GM21360 (cell line): ENCODE results near the gene GOLGA1.

ENCODE experiments used
- ATAC-seq: cut with Tn5 transposase; IDR thresholded peaks from one replicate; pipeline ENCODE4 v1.9.1; 2021; ENCODE audit warnings: mild to moderate bottlenecking, moderate library complexity; ENCODE audit not compliant: unreplicated experiment

The GOLGA1 gene

DNA sequence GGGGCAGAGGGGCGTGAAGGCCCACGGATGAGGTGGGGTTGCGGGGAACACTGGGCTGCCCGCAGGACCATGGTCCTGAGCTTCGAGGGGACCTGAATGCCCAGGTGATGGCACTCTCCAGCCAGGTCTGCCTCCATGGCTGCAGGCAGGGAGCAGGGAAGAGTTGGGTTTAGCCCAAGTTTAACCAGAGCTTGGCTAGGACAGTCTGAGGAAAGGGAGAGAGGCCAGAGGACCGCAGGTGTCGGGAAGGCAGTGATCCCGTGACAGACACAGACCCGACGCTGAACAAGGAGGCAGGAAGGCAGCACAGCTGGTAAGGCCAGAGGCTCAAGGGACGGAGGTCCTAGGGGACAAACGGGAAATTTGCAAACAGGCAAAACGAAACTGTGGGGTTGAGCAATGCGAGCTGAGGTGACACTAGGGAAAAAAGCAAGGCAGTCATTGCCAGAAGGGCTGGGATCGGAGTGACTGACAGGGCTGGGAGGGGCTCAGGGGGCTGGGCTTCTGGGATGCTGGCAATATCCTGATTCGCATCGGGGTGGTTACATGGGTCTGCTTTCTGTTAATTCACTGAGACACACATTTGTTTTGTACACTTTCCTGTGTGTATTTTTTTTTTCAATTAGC is 53.9 kb downstream of the GOLGA1 start:
- no peak for ATAC-seq

DNA sequence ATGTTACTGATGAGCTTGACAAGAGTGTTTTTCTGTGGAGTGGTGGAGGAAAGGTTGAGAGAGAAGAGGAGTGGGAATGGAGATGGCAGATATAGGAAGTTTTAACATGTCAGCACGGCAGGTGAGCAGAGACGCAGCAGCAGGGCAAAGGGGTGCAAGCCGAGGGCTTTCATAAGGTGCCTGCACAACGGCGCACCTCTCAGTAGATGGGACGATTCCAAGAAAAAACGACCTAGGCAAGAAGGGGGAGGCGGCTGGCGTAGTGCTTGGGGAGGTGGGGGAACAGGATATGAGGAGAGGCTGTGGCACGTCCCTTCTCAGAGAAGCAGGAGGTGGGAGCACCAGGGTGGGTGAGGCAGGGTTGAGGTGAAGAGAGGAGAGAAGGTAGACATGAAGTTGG is 54.4 kb downstream of the GOLGA1 start:
- ATAC-seq, result no peak

DNA sequence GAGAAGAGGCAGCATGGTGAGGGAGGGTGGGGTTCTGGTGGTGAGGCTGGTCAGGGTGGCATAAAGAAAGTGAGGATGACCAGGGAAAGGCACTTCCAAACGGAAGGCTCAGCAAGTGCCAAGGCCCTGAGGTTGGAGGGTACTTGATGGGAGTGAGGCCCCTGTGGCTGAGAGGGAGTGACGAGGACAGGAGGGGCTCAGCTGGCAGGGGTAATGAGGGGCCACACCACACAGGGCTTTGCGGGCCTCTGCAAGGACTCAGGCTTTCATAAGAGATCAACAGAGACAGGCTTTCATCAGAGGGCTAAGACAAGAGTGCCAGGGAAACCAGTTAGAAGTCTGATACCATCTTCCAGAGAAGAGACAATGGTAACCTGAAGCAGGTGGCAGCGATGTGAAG is 55.3 kb downstream of the GOLGA1 start:
- no peak for ATAC-seq

DNA sequence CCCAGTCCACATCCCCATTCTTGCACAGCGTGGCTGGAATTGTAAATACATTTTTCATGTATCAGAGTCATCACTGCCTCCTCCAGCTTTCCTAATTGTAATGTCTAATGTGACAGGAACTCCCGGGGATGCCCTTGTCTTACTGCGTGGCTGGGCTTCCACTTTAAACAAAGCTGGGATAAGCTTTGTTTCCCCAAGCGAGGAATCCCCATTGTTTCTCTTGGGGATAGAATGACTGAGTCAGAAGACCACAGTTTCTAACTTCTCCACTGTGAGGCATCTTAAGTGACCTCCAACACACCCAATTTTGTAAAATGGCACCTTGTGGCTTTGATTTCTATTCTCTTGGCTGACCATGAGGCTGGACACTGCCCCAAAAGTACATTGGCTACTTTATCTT is 56.5 kb downstream of the GOLGA1 start:
- ATAC-seq, result no peak

DNA sequence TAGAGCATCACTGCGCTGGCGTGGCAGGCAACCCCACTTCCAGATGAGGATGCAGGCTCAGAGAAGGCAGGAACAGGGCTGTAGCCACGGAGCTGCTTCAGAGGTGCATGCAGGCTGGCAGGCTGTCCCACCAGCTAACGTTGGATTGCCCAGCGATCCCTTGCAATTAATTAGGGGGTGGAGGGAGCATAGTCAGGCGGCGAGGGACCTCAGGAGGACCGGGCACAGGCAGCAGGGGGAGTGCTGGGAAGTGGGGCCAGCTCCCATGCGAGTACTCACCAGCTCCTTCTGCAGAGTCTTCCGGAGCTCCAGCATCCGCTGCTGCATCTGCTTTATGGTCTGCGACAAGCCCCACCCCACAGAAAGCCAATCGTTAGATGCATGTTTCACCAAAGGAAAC is 58.7 kb downstream of the GOLGA1 start:
- ATAC-seq, result no peak

DNA sequence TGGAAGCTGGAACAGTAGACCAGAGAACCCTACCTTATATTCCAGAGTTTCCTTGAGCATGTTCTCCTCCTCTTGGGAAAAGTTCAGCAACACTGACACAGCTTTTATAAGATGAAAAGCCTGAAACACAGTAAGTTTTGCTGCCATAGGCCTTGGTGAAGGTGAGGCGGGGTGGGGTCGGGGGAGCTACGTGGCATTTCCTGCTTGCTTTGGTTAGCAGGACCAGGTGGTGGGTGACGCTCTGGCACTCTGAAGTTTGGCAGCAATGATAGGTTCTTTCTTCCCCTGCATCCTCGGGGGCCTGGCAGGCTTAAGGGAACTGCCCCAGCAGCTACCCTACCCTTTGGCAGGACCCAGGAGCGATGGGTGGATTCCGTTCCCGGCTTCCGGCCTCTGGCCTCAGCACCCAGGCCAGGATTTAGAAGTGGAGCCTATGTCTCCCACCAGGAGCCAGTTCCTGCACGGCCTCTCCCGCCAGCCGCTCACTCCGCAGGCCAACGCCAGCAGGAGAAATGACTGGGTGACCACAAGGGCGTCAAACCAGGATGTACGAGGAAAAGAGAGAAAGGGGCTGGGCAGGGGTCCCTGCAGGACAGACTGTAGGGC is 59.6 kb downstream of the GOLGA1 start:
- no peak for ATAC-seq

DNA sequence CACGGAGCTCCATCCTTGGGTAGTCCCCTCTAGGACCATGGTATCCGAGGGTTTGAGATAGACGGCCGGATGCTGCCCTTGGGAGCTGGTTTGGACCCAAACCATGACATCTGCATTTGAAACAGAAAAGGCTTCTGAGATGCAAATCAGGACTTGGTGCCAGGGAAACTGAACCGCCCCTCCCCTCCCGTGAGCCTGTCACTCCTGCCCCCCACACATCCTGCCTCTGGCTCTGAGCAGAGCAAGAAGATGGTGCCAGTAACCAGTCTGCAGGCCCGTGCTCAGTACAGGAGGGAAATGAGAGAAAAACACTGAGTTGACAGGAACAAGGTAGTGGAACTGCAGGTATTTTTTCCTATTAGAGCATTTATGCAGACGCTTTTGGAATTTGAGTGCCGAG is 60.4 kb downstream of the GOLGA1 start:
- no peak for ATAC-seq

DNA sequence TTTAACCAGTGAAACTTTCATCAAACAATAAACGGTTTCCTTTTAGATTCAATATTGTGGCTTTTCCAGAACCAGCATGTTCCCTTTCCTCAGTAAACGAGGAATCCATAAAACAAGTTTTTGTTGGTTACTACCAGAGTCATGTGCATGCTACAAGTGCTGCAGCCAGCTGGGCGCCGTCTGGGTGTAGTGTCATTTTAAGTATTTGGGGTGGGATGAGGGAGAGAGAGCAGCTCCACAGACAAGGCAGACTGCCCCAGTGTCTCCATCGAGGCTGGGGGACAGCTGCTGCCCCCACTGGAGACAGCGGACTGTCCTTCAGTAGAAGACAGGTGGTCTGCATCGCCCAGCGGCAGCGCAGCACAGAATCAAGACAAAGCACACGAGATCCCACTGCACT is 61.7 kb downstream of the GOLGA1 start:
- ATAC-seq, result no peak

DNA sequence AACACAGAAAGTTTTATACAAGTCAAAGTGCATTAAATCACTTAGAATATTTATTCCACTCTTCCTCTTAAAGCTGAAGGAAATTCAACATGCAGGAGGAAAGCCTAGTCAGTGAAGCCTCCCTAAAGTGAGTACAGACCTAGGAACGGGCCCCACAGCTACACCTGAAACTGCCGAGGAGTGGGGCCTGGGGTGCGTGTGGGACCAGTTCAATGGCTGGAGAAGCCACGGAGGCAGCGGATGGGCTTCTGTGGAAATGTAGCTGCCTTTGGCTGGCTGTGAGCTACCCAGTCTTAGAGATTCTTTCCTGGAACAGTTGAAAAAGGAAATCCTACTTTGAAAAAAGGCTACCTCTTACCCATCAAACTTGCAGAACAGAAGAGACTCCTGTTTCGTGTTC is 62.4 kb downstream of the GOLGA1 start:
- no peak for ATAC-seq

DNA sequence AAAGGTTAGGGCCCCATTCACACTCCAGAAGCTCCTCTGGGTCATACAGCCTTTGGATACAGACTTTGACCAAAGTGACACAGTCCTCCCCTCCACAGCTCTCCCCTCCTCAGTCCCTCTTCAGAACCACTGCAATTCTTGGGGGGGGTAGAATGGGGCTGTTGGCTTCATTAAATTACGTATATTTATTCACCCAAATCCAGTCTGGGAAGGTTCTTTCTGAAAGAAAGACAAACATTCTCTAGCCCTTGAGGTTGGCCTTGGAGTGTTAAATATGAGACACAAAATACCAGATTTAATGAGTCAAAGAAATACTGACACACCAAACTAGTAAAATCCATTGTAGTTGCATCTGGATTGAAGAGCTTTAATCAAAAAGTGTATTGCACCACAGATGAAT is 62.9 kb downstream of the GOLGA1 start:
- no peak for ATAC-seq

DNA sequence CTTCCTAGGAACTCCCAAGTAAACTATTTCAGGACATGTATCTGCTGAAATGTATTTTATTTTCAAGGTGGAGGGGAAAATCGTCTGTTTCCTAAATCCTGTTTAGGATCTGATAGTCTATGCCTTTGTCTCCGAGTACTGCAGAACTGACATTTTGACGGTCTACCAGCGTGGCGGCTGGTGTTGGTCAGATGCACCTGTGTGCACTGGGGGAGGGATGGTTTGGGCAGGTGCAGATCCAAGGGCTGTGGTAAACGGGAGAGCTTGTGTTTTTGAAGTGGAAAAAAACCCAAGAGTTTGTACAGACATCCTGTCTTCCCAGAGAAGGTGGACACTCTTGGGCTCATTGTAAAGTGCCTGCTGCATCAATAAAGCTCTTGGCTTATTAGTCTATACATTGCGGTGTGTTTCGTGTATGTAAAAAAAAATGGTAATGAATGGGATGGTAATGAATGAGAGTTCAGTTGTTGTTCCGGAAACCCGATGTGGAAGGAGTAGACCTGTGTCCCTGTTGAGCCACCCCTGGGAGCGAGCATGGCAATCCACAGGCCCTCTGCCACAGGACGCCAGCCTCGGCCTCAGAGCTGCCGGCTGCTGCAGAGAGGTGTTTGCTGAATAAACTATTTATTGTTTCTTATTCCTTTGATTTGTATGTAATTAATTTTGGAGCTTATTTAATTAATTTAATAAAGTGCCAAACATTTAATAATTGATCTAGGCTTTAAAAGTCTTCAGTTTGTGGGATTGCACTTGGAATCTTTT is 63.7 kb downstream of the GOLGA1 start:
- ATAC-seq, result no peak

DNA sequence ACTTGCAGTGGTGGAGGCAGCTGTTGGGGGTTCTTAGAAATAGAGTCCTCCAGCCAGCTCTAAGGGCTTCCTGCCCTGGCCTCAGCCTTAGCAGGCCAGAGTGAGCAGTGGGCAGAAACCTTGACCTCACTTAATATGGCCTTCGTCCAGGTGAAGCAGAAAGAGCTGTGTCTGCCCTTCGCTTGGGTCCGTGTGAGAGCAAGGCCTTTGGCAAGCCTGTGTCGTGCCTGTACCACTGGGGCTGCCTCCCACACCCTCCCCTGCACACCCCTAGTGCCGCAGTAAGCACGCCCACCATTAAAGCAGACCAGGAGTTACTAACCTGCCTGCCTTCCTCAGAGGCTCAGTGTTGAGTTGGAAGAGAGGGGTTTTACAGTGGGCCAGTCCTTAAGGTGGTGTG is 65.4 kb downstream of the GOLGA1 start:
- no peak for ATAC-seq

DNA sequence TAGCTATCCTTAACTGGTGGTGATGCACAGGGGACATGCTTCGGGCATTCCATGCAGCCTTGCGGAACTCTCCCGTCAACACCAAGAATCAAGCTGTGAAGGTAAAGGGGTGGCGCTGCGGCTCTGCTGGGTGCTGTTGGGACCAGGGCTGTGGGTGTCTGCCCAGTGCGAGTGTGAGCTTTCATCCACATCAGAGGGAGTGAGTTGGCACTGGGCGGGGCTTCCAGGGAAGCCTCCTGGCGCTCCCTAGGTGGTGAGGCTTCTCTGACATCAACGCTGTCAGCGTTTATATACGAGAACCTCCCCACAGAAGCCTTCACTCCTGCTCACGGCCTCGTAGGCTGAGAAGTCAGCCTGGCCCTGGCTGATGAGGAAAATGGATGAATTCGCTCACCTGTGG is 67.2 kb downstream of the GOLGA1 start:
- ATAC-seq, result no peak

DNA sequence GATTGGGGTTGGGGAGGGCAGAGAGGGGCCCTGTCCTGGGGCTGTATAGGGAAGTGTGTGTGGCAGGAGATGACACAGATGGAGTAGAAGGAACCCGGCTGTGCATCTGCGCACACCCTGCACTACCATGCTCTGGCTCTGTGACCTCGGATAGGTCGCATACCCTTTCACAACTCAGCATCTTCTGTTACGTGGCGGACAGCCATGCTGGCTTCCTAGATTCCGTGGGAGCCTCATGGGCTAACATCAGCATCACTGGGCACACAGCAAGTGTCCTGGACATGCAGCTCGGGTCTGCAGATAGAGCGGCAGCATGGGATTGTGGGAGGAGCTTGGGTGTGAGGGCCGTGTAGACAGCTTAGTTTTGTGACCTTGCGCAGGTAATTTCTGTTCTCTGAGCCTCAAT is 69.7 kb downstream of the GOLGA1 start:
- no peak for ATAC-seq

DNA sequence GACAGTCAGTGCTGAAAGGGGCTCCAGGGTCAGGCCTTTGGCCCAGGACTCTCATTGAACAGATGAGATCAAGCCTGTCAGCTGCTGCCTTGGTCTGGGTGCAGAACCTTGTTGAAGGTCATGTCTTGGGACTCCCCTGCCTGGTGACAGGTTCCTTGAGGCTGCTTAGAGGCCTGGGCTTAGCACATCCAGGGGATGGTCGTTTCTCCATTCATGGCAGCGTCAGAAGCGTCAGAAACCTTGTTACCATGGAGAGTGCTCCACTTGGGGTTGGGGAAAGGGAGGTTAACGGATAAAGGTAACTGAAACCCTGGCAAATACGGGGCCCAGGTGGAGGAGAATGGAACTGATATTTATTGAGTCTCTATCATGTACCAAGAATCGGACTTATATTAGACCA is 70.2 kb downstream of the GOLGA1 start:
- no peak for ATAC-seq

DNA sequence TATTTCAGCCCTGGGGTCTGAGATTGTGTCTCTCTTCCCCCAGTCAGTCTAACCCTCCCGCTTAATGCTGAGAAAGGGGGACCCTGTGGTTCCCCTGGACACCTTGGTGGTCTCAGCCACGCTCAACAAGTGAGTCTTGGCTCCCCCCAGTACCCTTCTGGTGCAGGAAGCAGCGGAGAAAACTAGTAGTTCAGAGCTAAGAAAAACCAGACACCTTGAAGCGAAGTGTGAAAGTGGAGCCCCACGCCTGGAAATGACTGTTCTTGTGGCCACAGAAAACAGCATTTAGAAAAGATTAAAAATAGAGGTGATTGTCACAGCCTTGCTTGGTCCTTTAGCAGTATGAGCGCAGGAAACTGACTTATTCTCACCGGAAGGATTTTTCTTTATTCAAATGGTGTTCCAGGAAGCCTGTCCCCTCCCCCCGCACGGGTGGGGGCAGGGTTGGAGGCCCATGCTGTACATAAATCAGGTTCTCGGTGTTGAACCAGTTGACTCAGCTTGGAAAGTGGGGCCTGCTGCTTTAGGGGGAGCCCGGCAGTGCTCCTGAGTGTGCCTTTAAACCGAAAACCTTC is 70.8 kb downstream of the GOLGA1 start:
- ATAC-seq, result peak; percentile 22

DNA sequence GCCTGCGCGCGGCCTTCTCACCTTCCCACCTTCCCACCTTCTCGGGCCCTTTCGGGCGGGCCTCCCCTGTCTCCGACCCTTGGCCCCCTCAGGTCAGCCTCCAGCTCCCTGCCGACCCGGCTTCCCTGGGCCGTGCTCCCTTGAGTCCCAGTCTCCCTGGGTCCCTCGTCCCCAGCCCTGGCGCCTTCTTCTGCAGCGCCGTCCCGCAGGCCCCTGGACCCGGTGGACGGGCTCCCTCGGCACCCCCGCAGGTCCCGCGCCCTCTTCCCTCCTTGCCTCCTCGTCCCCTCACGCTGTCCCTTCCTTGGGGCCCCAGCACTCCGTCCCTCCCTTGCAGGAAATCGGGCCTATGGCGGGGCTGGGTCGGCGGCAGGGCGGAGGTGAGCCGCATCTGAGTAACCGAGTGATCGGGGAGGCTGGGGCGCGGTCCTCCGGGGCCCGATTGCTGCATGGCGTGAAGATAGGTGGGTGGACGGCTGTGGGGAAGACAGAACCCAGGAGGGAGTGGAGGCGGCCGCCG is 71.4 kb downstream of the GOLGA1 start:
- peak; percentile 7 for ATAC-seq

DNA sequence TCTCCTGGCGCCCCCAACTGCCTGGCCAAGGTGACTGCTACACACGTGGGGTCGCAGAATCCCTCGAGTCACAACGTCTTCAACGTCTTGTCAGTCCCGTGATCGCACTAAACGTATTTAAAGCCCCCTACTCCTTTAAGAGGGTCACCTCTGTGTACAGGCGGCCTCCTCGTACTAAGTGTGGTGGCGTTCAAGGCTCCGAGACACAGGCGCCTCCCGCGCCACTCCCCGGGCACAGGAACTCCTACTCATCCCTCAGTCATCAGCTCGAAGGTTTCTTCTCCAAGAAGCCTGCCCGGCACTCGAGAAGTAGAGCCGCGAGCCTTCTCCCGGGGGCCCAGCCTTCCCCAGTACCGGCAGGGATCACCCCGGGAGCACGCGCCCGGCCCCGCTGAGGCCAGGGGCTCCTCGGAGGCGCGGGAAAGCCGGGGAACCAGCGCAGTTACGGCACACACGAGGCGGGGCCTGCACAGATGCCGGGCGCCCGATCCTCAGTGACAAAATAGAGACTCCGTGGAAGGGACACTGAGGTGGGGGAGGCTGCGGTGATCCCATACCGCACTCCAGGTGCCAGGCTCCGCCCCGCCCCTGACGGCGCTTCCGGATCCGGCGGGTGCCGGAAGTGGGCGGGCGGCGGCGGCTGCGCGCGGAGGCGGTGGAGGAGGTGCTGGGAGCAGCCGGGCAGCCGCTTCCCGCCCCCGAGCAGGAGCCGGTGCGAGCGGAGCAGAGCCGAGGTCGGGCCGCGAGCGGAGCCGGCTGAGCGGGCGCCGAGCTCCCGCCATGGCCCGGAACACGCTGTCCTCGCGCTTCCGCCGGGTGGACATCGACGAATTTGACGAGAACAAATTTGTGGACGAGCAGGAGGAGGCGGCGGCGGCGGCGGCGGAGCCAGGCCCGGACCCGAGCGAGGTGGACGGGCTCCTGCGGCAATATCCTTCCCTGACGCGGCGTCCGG is 72.1 kb downstream of the GOLGA1 start:
- peak; percentile 57 for ATAC-seq

DNA sequence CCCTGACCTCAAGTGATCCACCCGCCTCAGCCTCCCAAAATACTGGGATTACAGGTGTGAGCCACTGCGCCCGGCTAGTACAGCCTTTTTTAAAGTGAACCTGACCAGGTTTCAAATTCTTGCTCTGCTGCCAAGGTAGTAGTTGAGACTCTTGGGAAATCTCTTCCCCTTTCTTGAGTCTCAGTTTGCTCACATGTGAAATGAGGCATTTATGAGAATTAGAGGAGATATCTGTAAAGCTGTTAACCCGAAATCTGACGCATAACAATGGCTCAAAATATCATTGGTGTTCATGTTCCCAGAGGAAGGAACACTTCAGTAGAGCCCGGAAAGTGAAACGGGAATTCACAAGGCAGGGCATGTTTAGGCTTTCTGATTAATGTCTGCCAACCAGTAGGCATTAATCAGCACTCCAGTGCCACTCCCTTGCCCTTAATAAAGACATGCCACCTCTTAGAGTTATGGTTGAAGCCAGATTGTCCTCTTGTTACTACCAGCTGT is 77.5 kb downstream of the GOLGA1 start:
- ATAC-seq, result no peak
